Gastrocnemius medialis (tissue), 4 donors: ENCODE data around the gene DOK3. TPM values are rescaled to one million over a fixed set of nuclear protein-coding genes. Genes with fewer than 3 reads are reported as not detected.
A peak's percentile ranks its signal among the peaks of the same experiment; 100 is the strongest.

Source experiments
- ATAC-seq, 2 donors: fragments of 150-250 bp; one replicate each; pipeline ENCODE4 v1.9.1; 2016
- DNase-seq, 2 donors: peaks; one replicate each; pipeline ENCODE4 v3.0.0-alpha.2; 2019
- H3K27ac ChIP-seq, 4 donors: fragments of 200-600 bp; sonication (generic); 1 replicate in 1 of 4; 2 replicates in 3 of 4; pipeline ENCODE4 v1.5.1; 2016 to 2018; ENCODE audit warnings: mild to moderate bottlenecking in 2 of 4, moderate library complexity in 1 of 4
- H3K27me3 ChIP-seq, 3 donors: fragments of 200-600 bp; sonication (generic) in 2 of 3; 1 replicate in 1 of 3; 2 replicates in 2 of 3; pipeline versions ENCODE4 v1.5.1 to v1.6.0; 2016 to 2019; ENCODE audit warnings: mild to moderate bottlenecking in 1 of 3, moderate library complexity in 1 of 3
- H3K36me3 ChIP-seq, 2 donors: fragments of 200-600 bp; sonication (generic) in 1 of 2; one replicate each; pipeline ENCODE4 v1.5.1; 2017 to 2018
- H3K4me1 ChIP-seq, 2 donors: fragments of 200-600 bp; sonication (generic) in 1 of 2; one replicate each; pipeline ENCODE4 v1.5.1; 2016 to 2017; ENCODE audit warnings: mild to moderate bottlenecking in 2 of 2
- H3K4me3 ChIP-seq, 4 donors: fragments of 200-600 bp; sonication (generic) in 3 of 4; 1 replicate in 1 of 4; 2 replicates in 3 of 4; pipeline ENCODE4 v1.5.1; 2016 to 2019; ENCODE audit warnings: mild to moderate bottlenecking in 2 of 4
- H3K9me3 ChIP-seq, 3 donors: fragments of 200-600 bp; sonication (generic) in 2 of 3; 1 replicate in 1 of 3; 2 replicates in 2 of 3; pipeline ENCODE4 v1.5.1; 2016 to 2019
- CTCF ChIP-seq, 5 experiments: fragments of 450-650 bp in 3 of 5; fragments of 200-600 bp in 2 of 5; sonication (generic) in 2 of 5; IDR thresholded peaks in 4 of 5; conservative IDR thresholded peaks in 1 of 5; 1 replicate in 4 of 5; 2 replicates in 1 of 5; pipeline ENCODE4 v1.5.1; 2016 to 2019; ENCODE audit warnings: antibody characterized with exemption in 5 of 5, mild to moderate bottlenecking in 3 of 5, moderate library complexity in 3 of 5
- POLR2A ChIP-seq, 2 donors: fragments of 450-650 bp; IDR thresholded peaks; one replicate each; pipeline ENCODE4 v1.6.1; 2017; ENCODE audit warnings: antibody characterized with exemption in 2 of 2, mild to moderate bottlenecking in 2 of 2, moderate library complexity in 2 of 2
- in situ Hi-C, 4 donors: fragments of 200-750 bp; cut with MboI; loops; one replicate each; pipeline versions ENCODE4 v1.15.0 to v1.8.0; 2017; ENCODE audit warnings: low sequenced_read_pairs in 4 of 4
- intact Hi-C: fragments of 100-400 bp; cut with DNase I; formaldehyde crosslinking; loops from one replicate; pipeline ENCODE4 v1.15.1; 2023; ENCODE audit warnings: low total_unique reads
- total RNA-seq, 4 donors: library from RNA; depleted of rRNA; stranded (reverse); fragments of >200 nt; gene quantifications; one replicate each; pipeline versions ENCODE4 v1.1.0 to v1.2.3, GENCODE V29; 2016

Gene DOK3
- total RNA-seq, 4 donors from 2014 or later: 2.1 to 5.1 (median 2.9) TPM

GRCh38 chr5:177510567-177511053 is 984 bp upstream of the DOK3 start:
- H3K4me3 ChIP-seq: no peak overlapping the region
- H3K27ac ChIP-seq: peak overlapping the region in 1 of 4 donors; percentile 25
- DNase-seq (peak in 1 of 2 donors; percentile 52), ATAC-seq (peak in 1 of 2 donors; percentile 66)
- in situ Hi-C loops: loop anchor here in 1 of 4 donors (25.0 kb wide), 1 partner anchor 123 kb away; the partner anchor contains the start of gene SLC34A1
- no peaks in the 10 kb centered on the region for H3K27me3 ChIP-seq
- H3K9me3 ChIP-seq: no peaks in the 10 kb centered on the region
- intact Hi-C loops: no loop called here
- H3K4me1 ChIP-seq: peaks cover 10 to 12% of the 10 kb centered on the region in 2 donors
- no peak for TF ChIP-seq CTCF (IDR thresholded peaks at IDR 0.05 in 4 of 5, conservative IDR thresholded peaks at IDR 0.05 in 1 of 5)
- TF ChIP-seq POLR2A (IDR thresholded peaks at IDR 0.05): no peak
- peaks cover 0 to 54% of the 10 kb centered on the region in 2 donors for H3K36me3 ChIP-seq

GRCh38 chr5:177509991-177510566 is 453 bp upstream of the DOK3 start:
- H3K4me1 ChIP-seq: peaks cover 6 to 9% of the 10 kb centered on the region in 2 donors
- peak overlapping the region in 1 of 4 donors; percentile 25 for H3K27ac ChIP-seq
- H3K4me3 ChIP-seq: no peak overlapping the region
- in situ Hi-C loops: loop anchor here in 3 of 4 donors (10.0 to 25.0 kb wide), 3 partner anchors 105 to 125 kb away; partner anchors contain the start of genes SLC34A1 (in 2 of the 3), F12 (in 1 of the 3) and PFN3 (in 1 of the 3)
- DNase-seq (no peak), ATAC-seq (no peak)
- intact Hi-C loops: no loop called here
- H3K36me3 ChIP-seq: peaks cover 0 to 49% of the 10 kb centered on the region in 2 donors
- no peaks in the 10 kb centered on the region for H3K27me3 ChIP-seq
- H3K9me3 ChIP-seq: no peaks in the 10 kb centered on the region
- no peak for TF ChIP-seq CTCF (IDR thresholded peaks at IDR 0.05 in 4 of 5, conservative IDR thresholded peaks at IDR 0.05 in 1 of 5)
- no peak for TF ChIP-seq POLR2A (IDR thresholded peaks at IDR 0.05)

DNA sequence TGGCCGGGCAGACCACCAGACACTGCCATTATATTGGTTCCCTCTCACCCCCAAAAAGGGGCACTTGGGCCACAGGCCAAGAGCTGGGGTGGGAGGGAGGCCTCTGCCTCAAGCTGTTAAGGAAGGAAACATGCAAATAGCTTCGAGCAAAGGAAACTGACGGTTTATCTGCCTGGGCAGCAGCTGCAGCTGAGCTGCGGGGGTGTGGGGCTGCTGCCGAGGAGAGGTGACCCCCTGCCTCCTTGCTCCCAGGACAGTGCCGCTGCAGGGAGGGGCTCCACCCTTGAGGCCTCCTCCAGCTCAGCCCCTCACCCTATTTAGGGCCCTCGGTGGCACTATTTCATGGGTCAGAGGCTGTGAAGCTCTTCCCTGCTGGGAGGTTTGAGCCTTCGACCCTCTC is 789 bp downstream of the DOK3 start:
- Histone ChIP-seq H3K36me3 (peaks cover 0 to 36% of the 10 kb centered on the region in 2 donors), H3K4me3 (peak overlapping the region in 2 of 4 donors; percentile 19 to 32), H3K9me3 (no peaks in the 10 kb centered on the region), H3K27me3 (no peaks in the 10 kb centered on the region), H3K4me1 (peaks cover 0 to 6% of the 10 kb centered on the region in 2 donors), H3K27ac (peak overlapping the region in 1 of 4 donors; percentile 30)
- TF ChIP-seq POLR2A (IDR thresholded peaks at IDR 0.05): no peak
- no peak for TF ChIP-seq CTCF (IDR thresholded peaks at IDR 0.05 in 4 of 5, conservative IDR thresholded peaks at IDR 0.05 in 1 of 5)
- intact Hi-C loops: no loop called here
- in situ Hi-C loops: loop anchor here in 3 of 4 donors (10.0 to 25.0 kb wide), 3 partner anchors 104 to 124 kb away; partner anchors contain the start of genes SLC34A1 (in 2 of the 3), F12 (in 1 of the 3) and PFN3 (in 1 of the 3)
- DNase-seq: no peak
- no peak for ATAC-seq

DNA sequence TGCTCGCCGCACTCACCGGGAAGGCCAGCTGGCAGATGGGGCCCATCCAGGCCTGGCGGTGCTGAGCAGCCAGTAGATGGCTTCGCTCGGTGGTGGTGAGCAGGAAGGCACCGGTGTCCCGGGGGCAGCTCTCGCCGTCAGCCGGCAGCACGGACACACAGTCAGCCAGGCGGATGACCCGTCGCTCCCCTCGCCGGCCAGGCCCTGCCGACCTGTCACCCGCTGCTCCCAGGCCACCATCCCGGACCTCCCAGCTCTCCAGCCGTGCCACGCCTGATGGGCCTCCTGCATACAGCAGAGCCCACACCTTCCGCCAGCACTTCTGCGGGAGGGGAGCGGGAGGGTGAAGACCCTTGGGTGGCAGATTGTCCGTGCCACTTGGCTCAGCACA is 1.4 kb downstream of the DOK3 start:
- DNase-seq (no peak), ATAC-seq (no peak)
- intact Hi-C loops (no loop called here), in situ Hi-C loops (loop anchor here in 3 of 4 donors (10.0 to 25.0 kb wide), 3 partner anchors 103 to 123 kb away; partner anchors contain the start of genes SLC34A1 (in 2 of the 3), F12 (in 1 of the 3) and PFN3 (in 1 of the 3))
- no peak overlapping the region for H3K27ac ChIP-seq
- H3K27me3 ChIP-seq: no peaks in the 10 kb centered on the region
- H3K9me3 ChIP-seq: no peaks in the 10 kb centered on the region
- peak overlapping the region in 1 of 4 donors; percentile 32 for H3K4me3 ChIP-seq
- peaks cover 0 to 30% of the 10 kb centered on the region in 2 donors for H3K36me3 ChIP-seq
- TF ChIP-seq CTCF (IDR thresholded peaks at IDR 0.05 in 4 of 5, conservative IDR thresholded peaks at IDR 0.05 in 1 of 5): no peak
- TF ChIP-seq POLR2A (IDR thresholded peaks at IDR 0.05): no peak
- H3K4me1 ChIP-seq: peaks cover 0 to 6% of the 10 kb centered on the region in 2 donors
